ENCODE results near the gene SRRM2.

DNA sequence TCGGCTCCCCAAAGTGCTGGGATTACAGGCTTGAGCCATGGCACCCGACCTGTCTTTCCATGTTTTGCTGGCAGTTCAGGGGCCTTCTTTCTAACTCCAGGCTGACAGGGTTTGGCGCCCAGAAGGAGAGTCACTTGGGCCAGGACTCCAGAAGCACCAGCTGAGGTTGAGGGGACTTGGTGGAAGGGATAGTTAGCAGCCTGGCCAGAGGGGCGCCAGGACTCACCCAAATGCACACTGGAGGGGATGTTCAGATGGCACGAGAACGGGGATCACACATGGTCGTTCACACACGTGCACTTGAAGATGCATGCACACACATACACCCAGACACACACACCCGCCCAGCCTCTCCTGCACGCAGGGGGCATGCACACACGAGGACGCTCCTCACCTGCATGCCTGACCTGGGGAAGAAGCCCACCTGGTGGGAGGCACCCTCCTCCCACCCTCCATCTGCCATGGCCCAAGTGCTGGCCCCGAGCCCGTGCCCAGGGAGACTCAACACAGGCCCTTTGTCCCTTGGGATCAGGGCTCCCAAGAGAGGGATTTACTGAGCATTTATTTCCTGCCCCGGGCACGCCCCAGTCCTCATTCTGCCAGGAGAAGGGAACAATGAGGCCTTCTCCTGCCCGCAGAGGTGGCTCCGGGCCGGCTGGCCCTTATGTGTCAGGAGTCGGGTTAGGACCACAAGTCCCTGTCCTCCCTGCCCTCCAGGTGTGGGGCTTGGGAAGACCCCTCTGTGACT is 62.3 kb downstream of the SRRM2 start:
- no peak for TF ChIP-seq CTCF (IDR thresholded peaks at IDR 0.05)
- TF ChIP-seq ZFX (IDR thresholded peaks at IDR 0.05; ENCODE audit: borderline replicate concordance), result no peak
